ENCODE results near the gene ECM1.

DNA sequence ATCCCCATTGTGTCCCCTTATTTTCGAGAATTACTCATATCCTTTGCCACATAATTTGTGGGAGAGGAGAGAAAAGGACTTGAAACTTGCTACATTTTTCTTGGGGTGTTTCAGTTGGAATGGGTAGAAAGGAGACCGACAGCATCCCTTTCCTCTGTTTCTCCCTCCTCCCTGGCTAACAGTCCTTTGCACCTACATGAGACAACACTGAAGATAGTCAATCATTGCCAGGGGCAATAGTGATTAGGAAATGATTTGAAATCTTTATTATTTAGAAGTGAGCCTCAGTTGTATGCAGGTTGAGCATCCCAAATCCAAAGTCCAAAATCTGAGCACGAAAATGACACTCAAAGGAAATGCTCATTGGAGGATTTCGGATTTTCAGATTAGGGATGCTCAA is 28.5 kb upstream of the ECM1 start:
- TF ChIP-seq GATA3 (IDR thresholded peaks at IDR 0.05; ENCODE audit: low read depth, low read length): no peak
- no peak for TF ChIP-seq GATA2 (IDR thresholded peaks at IDR 0.05; ENCODE audit: low read depth, low read length)
